Transverse colon (tissue), 4 donors: ENCODE measurements around the gene DRD2. TPM values are rescaled to one million over a fixed set of nuclear protein-coding genes. Genes with fewer than 3 reads are reported as not detected.

Experiments
- DNase-seq: peaks from one replicate; pipeline ENCODE4 v3.0.0-alpha.2; 2019
- H3K27ac ChIP-seq, 4 donors: fragments of 200-600 bp; sonication (generic); 2 replicates each; pipeline ENCODE4 v1.5.1; 2016 to 2018; ENCODE audit warnings: inconsistent platforms in 4 of 4
- H3K27me3 ChIP-seq: fragments of 200-600 bp; sonication (generic); 2 replicates; pipeline ENCODE4 v1.5.1; 2017; ENCODE audit warnings: inconsistent platforms
- H3K36me3 ChIP-seq, 4 donors: fragments of 200-600 bp; sonication (generic); 2 replicates each; pipeline ENCODE4 v1.5.1; 2017 to 2019; ENCODE audit warnings: inconsistent platforms in 4 of 4
- H3K4me1 ChIP-seq, 4 donors: fragments of 200-600 bp; sonication (generic); 2 replicates each; pipeline ENCODE4 v1.5.1; 2017 to 2020; ENCODE audit warnings: inconsistent platforms in 4 of 4
- H3K4me3 ChIP-seq, 4 donors: fragments of 200-600 bp; sonication (generic); 1 replicate in 1 of 4; 2 replicates in 3 of 4; pipeline versions ENCODE4 v1.5.1 to v1.6.1; 2017 to 2019; ENCODE audit warnings: inconsistent platforms in 4 of 4
- H3K9me3 ChIP-seq, 2 donors: fragments of 200-600 bp; sonication (generic); 2 replicates each; pipeline ENCODE4 v1.5.1; 2017 to 2019; ENCODE audit warnings: inconsistent platforms in 2 of 2
- CTCF ChIP-seq, 5 experiments: fragments of 200-600 bp in 3 of 5; fragments of 450-650 bp in 2 of 5; sonication (generic) in 3 of 5; IDR thresholded peaks; 1 replicate in 2 of 5; 2 replicates in 3 of 5; pipeline ENCODE4 v1.5.1; 2016 to 2017; ENCODE audit warnings: antibody characterized with exemption in 5 of 5, inconsistent platforms in 3 of 5, mild to moderate bottlenecking in 2 of 5, moderate library complexity in 1 of 5
- EP300 ChIP-seq: sonication (generic); formaldehyde crosslinking; IDR thresholded peaks from one replicate; pipeline ENCODE4 v1.6.1; 2017; ENCODE audit warnings: antibody characterized with exemption, low read depth
- POLR2A ChIP-seq: fragments of 450-650 bp; IDR thresholded peaks from one replicate; pipeline ENCODE4 v1.6.1; 2016; ENCODE audit warnings: antibody characterized with exemption, mild to moderate bottlenecking, moderate library complexity
- POLR2AphosphoS5 ChIP-seq, 3 donors: sonication (generic); formaldehyde crosslinking; IDR thresholded peaks; one replicate each; pipeline ENCODE4 v1.6.1; 2016; ENCODE audit warnings: antibody characterized with exemption in 3 of 3
- WGBS, 2 donors: methylation state at CpG; one replicate each; pipeline ENCODE4 v1.1.5; 2018; ENCODE audit warnings: low coverage in 1 of 2; 5-methylcytosine and 5-hydroxymethylcytosine counted together
- in situ Hi-C, 4 donors: fragments of 200-750 bp; cut with MboI; loops; one replicate each; pipeline versions ENCODE4 v1.15.0 to v1.15.1; 2017; ENCODE audit warnings: low sequenced_read_pairs in 3 of 4, low pct_ligation_motif_present in 1 of 4, low pct_unique_long_range_greater_than_20kb in 1 of 4
- intact Hi-C: fragments of 100-400 bp; cut with DNase I; formaldehyde crosslinking; loops from one replicate; pipeline ENCODE4 v1.15.1; 2023; ENCODE audit warnings: low total_unique reads
- total RNA-seq, 4 donors: library from RNA; depleted of rRNA; stranded (reverse); fragments of >200 nt; gene quantifications; one replicate each; pipeline ENCODE4 v1.1.0, GENCODE V29; 2016

The DRD2 gene
- total RNA-seq, 4 donors from 2014 or later: 0.16 to 0.40 TPM; not detected in 2

- no peak for DNase-seq
- 57 to 68% methylated on average over 4 to 5 of the region's 5 CpGs for WGBS, 2 donors
- no peak overlapping the region for H3K27ac ChIP-seq
- TF ChIP-seq EP300 (no peak), CTCF (IDR thresholded peaks at IDR 0.05) (no peak), POLR2A (no peak), POLR2AphosphoS5 (IDR thresholded peaks at IDR 0.05) (no peak)
- no peak overlapping the region for H3K4me3 ChIP-seq
- no peaks in the 10 kb centered on the region for H3K9me3 ChIP-seq
- intact Hi-C loops: no loop called here
- in situ Hi-C loops: no loop called here
- no peaks in the 10 kb centered on the region for H3K36me3 ChIP-seq
- H3K4me1 ChIP-seq: peaks cover 0 to 7% (median 6%) of the 10 kb centered on the region in 4 donors
- peaks cover 30% of the 10 kb centered on the region for H3K27me3 ChIP-seq
Measured at GRCh38 chr11:113470233-113470632, 5.0 kb downstream of the DRD2 start.

GRCh38 chr11:113468726-113469345 lies 6.4 kb downstream of the DRD2 start:
- no peaks in the 10 kb centered on the region for H3K9me3 ChIP-seq
- TF ChIP-seq POLR2AphosphoS5 (IDR thresholded peaks at IDR 0.05) (no peak), CTCF (IDR thresholded peaks at IDR 0.05) (no peak), POLR2A (no peak), EP300 (no peak)
- intact Hi-C loops (no loop called here), in situ Hi-C loops (no loop called here)
- DNase-seq: no peak
- no peak overlapping the region for H3K27ac ChIP-seq
- WGBS, 2 donors: 79 to 83% methylated on average over 5 to 8 of the region's 8 CpGs
- H3K4me1 ChIP-seq: no peaks in the 10 kb centered on the region
- no peaks in the 10 kb centered on the region for H3K36me3 ChIP-seq
- H3K27me3 ChIP-seq: peaks cover 17% of the 10 kb centered on the region
- H3K4me3 ChIP-seq: no peak overlapping the region

- TF ChIP-seq CTCF (IDR thresholded peaks at IDR 0.05) (no peak), EP300 (no peak), POLR2A (no peak), POLR2AphosphoS5 (IDR thresholded peaks at IDR 0.05) (no peak)
- in situ Hi-C loops: no loop called here
- Histone ChIP-seq H3K27me3 (peaks cover 5% of the 10 kb centered on the region), H3K4me1 (no peaks in the 10 kb centered on the region), H3K4me3 (no peak overlapping the region), H3K36me3 (no peaks in the 10 kb centered on the region), H3K27ac (no peak overlapping the region), H3K9me3 (no peaks in the 10 kb centered on the region)
- DNase-seq: no peak
- 50 to 64% methylated on average over 1 to 2 of the region's 2 CpGs for WGBS, 2 donors
- intact Hi-C loops: no loop called here
Measured at GRCh38 chr11:113467545-113467944, 7.7 kb downstream of the DRD2 start.

- WGBS, 2 donors: 86 to 87% methylated on average over 3 of the region's 3 CpGs
- Histone ChIP-seq H3K27ac (no peak overlapping the region), H3K4me1 (no peaks in the 10 kb centered on the region), H3K27me3 (peaks cover 5% of the 10 kb centered on the region), H3K9me3 (no peaks in the 10 kb centered on the region), H3K36me3 (no peaks in the 10 kb centered on the region), H3K4me3 (no peak overlapping the region)
- TF ChIP-seq CTCF (IDR thresholded peaks at IDR 0.05) (no peak), POLR2AphosphoS5 (IDR thresholded peaks at IDR 0.05) (no peak), POLR2A (no peak), EP300 (no peak)
- in situ Hi-C loops (no loop called here), intact Hi-C loops (no loop called here)
- DNase-seq: no peak
Measured at GRCh38 chr11:113465786-113466185, 9.4 kb downstream of the DRD2 start.
